Left lobe of liver (tissue), 2 donors: Measurements from ENCODE around the gene SRRM2. TPM values are rescaled to one million over a fixed set of nuclear protein-coding genes. Genes with fewer than 3 reads are reported as not detected.
A peak's percentile ranks its signal among the peaks of the same experiment; 100 is the strongest.

ENCODE experiments used
- ATAC-seq: fragments of 200-7000 bp; cut with Tn5 transposase; one replicate; pipeline ENCODE4 v1.9.1; 2020; ENCODE audit warnings: mild to moderate bottlenecking, moderate library complexity
- DNase-seq: peaks from one replicate; pipeline ENCODE4 v3.0.0-alpha.2; 2020; ENCODE audit warnings: low spot score
- total RNA-seq: library from RNA; stranded (reverse); gene quantifications from one replicate; pipeline ENCODE4 v1.2.1, GENCODE V29; 2021
- donor health status: DM: no; HTN: no; CAD: no; lungs with moderate emphysema.
- donor health status: DM: no; HTN: yes; CAD: no.

The SRRM2 gene
- total RNA-seq, 1 donor from 2014 or later = 378 TPM

DNA sequence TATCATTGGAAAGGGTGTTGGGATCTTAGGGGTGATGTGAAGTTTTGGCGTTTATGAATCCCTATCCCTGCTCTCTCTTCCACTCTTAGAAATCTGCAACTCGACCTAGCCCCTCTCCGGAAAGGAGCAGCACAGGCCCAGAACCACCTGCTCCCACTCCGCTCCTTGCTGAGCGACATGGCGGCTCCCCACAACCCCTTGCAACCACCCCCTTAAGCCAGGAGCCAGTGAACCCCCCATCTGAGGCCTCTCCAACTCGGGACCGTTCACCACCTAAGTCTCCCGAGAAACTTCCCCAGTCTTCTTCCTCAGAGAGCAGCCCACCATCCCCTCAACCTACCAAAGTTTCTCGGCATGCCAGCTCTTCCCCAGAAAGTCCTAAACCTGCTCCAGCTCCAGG lies 9.0 kb downstream of the SRRM2 start:
- ATAC-seq = no peak
- DNase-seq = no peak

GRCh38 chr16:2761886-2762583 lies 9.6 kb downstream of the SRRM2 start:
- DNase-seq = no peak
- ATAC-seq = no peak

GRCh38 chr16:2762711-2763110 lies 10.3 kb downstream of the SRRM2 start:
- ATAC-seq (peak; percentile 4), DNase-seq (no peak)

- ATAC-seq = peak; percentile 69
- DNase-seq = no peak
Observed at GRCh38 chr16:2763173-2763572, 10.7 kb downstream of the SRRM2 start.

DNA sequence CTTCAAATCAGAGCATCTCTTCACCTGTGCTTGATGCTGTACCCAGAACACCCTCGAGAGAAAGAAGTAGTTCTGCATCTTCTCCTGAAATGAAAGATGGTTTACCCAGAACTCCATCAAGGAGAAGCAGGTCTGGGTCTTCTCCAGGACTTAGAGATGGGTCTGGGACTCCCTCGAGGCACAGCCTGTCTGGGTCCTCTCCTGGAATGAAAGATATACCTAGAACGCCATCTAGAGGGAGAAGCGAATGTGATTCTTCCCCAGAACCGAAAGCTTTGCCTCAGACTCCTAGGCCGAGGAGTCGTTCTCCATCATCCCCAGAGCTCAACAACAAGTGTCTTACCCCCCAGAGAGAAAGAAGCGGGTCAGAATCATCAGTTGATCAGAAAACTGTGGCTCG lies 12.3 kb downstream of the SRRM2 start:
- ATAC-seq (no peak), DNase-seq (no peak)

DNA sequence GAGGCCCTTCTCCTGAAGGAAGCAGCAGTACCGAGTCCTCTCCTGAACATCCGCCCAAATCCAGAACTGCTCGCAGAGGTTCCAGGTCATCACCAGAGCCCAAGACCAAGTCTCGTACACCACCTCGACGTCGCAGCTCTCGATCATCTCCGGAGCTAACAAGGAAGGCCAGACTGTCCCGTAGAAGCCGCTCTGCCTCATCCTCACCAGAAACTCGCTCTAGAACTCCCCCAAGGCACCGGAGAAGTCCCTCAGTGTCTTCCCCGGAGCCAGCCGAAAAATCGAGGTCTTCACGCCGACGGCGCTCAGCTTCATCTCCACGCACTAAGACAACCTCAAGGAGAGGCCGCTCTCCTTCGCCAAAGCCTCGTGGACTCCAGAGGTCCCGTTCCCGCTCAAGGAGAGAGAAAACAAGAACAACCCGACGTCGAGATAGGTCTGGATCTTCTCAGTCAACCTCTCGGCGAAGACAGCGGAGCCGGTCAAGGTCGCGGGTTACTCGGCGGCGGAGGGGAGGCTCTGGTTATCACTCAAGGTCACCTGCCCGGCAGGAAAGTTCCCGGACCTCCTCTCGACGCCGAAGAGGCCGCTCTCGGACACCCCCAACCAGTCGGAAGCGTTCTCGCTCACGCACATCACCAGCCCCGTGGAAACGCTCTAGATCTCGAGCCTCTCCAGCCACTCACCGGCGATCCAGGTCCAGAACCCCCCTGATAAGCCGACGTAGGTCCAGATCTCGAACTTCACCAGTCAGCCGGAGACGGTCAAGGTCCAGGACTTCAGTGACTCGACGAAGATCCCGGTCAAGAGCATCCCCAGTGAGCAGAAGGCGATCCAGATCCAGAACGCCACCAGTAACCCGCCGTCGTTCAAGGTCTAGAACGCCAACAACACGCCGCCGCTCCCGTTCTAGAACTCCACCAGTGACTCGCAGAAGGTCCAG lies 13.3 kb downstream of the SRRM2 start:
- ATAC-seq = no peak
- no peak for DNase-seq

DNA sequence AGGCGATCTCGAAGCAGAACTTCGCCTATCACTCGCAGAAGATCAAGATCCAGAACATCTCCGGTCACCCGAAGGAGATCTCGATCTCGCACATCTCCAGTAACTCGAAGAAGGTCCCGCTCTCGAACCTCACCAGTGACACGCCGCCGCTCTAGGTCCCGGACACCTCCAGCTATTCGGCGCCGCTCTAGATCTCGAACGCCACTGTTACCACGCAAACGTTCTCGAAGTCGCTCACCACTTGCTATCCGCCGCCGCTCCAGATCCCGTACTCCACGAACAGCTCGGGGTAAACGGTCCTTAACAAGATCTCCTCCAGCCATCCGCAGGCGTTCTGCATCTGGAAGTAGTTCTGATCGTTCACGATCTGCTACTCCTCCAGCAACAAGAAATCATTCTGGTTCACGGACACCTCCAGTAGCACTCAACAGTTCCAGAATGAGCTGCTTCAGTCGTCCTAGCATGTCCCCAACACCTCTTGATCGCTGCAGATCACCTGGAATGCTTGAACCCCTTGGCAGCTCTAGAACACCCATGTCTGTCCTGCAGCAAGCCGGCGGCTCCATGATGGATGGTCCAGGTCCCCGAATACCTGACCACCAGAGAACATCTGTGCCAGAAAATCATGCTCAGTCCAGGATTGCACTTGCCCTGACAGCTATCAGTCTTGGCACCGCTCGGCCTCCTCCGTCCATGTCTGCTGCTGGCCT lies 14.1 kb downstream of the SRRM2 start:
- no peak for DNase-seq
- no peak for ATAC-seq

- DNase-seq (no peak), ATAC-seq (no peak)
Observed at GRCh38 chr16:2767140-2767731, 14.8 kb downstream of the SRRM2 start.

DNA sequence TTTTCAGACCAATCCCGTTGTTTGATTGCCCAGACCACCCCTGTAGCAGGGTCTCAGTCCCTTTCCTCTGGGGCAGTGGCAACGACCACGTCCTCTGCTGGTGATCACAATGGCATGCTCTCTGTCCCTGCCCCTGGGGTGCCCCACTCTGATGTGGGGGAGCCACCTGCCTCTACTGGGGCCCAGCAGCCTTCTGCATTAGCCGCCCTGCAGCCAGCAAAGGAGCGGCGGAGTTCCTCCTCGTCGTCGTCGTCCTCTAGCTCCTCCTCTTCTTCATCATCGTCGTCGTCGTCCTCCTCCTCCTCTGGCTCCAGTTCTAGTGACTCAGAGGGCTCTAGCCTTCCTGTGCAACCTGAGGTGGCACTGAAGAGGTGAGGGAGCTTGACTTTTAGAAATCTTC lies 15.5 kb downstream of the SRRM2 start:
- DNase-seq (no peak), ATAC-seq (no peak)

DNA sequence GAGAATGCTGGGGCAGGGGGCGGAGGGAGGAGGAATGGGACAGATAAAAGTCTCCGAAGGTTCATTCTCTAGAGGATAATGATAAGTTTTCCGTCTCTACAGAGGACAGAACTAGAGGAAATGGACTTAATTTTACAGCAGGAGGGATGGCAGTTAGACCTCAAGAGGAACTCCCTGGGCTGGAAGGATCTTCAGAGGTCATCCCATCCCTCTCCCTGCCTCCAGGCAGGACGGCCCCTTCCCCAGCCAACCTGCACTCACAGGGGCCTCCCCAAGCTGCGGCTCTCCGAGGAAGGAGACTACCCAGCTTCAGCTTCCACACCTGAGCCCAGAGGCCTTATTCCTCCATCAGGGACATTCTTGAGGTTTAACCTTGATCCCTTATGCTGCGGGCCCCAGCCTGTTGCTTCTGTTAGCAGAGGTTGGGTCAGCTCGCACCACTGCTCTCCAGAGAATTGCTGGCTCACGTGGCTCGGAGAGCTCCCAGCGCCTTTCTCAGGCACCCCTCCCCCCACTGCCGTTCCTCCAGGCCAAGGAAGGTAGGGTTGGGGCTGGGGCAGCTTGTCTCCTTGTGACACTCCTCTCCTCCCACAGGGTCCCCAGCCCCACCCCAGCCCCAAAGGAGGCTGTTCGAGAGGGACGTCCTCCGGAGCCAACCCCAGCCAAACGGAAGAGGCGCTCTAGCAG lies 16.1 kb downstream of the SRRM2 start:
- no peak for DNase-seq
- ATAC-seq = no peak

DNA sequence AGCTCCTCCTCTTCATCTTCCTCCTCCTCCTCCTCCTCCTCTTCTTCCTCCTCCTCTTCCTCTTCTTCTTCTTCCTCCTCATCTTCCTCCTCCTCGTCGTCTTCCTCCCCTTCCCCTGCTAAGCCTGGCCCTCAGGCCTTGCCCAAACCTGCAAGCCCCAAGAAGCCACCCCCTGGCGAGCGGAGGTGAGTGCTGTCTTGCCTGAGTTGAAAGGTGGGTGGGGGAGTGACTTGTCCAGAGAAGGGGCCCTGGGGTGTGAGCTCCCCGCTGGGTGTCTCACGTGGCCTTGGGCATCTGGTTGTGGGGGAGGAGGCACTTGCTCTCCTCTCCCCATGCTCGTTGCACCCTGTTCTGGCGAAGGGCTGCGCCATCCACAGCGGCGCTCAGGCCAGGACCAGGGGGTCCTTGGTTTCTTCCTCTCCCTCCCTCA lies 16.7 kb downstream of the SRRM2 start:
- no peak for DNase-seq
- no peak for ATAC-seq

DNA sequence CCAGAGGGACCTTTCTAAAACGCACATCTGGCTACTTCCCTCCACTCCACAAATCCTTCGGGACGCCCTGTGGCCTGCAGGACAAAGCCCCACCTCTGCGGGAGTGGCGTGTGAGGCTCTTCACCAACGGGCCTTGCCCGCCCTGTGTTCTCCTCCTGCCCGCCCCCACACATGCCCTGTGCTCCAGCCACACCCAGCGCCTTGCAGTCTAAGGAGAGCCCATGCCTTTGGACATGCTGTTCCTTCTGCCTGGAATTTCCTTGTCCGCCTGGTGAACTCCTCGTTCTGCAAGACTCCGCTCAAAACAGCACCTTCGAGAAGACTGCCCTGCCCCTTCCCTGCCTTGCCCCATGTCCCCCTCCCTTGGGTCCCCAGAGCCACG lies 17.2 kb downstream of the SRRM2 start:
- DNase-seq = no peak
- peak; percentile 8 for ATAC-seq

GRCh38 chr16:2770057-2770951 lies 17.9 kb downstream of the SRRM2 start:
- peak; percentile 37 for ATAC-seq
- no peak for DNase-seq

- ATAC-seq = no peak
- DNase-seq = no peak
Observed at GRCh38 chr16:2771496-2772402, 19.3 kb downstream of the SRRM2 start.

DNA sequence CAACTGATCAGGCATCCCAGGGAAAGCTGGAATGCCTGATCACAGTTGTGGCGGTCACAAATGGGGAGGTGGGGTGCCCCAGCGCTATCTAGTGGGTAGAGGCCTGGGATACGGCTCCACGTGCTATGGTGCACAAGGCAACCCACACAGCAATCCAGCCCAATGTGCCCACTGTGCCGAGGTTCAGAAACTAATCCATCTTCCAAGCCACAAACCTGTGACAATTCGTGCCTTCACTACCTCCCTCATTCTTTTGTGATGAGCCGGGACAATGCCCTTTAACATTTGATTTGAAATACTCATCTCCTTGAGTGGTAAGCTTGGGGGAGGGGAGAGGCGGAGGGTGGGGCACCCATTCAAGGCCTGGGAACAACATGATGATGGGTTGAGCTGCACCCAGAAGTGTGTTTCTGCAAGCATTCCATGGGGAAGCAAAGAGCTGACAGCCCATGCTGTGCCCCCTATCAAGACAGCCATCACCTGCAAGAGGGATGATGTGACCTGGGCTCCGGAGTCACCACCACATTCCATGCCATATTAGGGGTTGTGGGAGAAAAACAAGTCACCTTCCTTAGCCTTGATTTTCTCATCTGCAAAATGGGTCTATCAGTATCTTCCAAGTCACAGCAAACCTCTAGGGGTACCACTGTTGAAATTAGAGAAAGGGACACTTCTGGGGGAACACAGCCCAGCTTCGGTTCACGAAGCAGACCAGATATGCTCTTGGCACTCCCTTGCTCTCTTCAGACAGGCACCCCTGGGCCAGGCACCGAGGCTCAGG lies 20.9 kb downstream of the SRRM2 start:
- DNase-seq (no peak), ATAC-seq (no peak)

- ATAC-seq (no peak), DNase-seq (no peak)
Observed at GRCh38 chr16:2774161-2774891, 21.9 kb downstream of the SRRM2 start.

GRCh38 chr16:2775131-2775716 lies 22.8 kb downstream of the SRRM2 start:
- DNase-seq (no peak), ATAC-seq (no peak)
